Astrocyte of the cerebellum (primary cell): ENCODE data around the gene ZNF480.

Experiments used
- DNase-seq: peaks from one replicate; pipeline ENCODE4 v3.0.0-alpha.2; 2011; ENCODE audit warnings: low read depth
- H3K4me3 ChIP-seq: 2 replicates; pipeline ENCODE4 v1.5.1; 2011; ENCODE audit warnings: mild to moderate bottlenecking, low read depth, low read length, moderate library complexity
- in situ Hi-C: cut with HindIII; loops from 2 replicates; pipeline ENCODE4 v1.10.0; 2017; ENCODE audit warnings: low sequenced_read_pairs
- TF ChIP-seq, protein P1 (sequence below): IDR thresholded peaks from 2 replicates; pipeline ENCODE4 v1.5.1; 2012; ENCODE audit warnings: low read length, low read depth, moderate library complexity, mild to moderate bottlenecking; ENCODE audit errors: missing control alignments

Gene ZNF480

DNA sequence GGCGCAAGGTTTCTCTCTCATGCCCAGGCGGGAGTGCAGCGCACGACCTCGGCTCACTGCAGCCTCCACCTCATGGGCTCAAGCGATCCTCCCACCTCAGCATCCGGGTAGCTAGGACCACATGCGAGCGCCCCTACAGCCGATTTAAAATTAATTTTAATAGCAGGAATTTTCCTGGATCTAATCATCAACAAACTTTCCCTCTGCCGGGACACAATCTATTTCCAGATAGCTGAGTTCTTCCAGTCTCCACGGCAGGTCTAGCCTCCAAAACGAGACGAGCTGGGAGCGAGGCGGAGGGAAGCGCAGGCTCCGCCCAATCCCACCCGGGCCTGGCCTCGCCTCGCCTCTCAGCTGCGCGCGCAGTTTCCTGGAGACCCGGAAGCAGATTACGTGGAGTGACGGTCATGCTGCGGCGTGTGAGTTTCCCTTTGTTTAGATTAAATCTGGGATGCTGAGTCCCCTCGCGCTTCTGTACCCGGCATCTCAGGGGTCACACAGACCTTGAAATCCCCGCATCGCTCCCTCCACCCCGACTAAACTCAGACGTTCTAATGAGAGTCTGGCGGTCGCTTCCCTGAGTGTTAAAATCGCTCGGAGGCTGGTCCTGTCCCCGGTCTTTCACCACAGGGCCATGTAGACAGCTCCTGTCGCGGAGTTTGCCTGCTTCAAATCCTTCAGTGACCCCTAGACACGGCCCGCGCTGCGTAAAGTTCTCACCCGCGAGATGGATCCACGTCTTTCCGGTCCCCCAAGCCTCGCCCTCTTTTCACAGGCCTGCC, 72.8 kb downstream of the ZNF480 start, which contains the start of gene ZNF880:
Gene ZNF880, plus strand, starts transcription at position 365 of the 782 bp plus-strand sequence. Its CDS starts 43 bp downstream, at position 408.
- in situ Hi-C loops = no loop called here
- TF ChIP-seq, protein P1, sequence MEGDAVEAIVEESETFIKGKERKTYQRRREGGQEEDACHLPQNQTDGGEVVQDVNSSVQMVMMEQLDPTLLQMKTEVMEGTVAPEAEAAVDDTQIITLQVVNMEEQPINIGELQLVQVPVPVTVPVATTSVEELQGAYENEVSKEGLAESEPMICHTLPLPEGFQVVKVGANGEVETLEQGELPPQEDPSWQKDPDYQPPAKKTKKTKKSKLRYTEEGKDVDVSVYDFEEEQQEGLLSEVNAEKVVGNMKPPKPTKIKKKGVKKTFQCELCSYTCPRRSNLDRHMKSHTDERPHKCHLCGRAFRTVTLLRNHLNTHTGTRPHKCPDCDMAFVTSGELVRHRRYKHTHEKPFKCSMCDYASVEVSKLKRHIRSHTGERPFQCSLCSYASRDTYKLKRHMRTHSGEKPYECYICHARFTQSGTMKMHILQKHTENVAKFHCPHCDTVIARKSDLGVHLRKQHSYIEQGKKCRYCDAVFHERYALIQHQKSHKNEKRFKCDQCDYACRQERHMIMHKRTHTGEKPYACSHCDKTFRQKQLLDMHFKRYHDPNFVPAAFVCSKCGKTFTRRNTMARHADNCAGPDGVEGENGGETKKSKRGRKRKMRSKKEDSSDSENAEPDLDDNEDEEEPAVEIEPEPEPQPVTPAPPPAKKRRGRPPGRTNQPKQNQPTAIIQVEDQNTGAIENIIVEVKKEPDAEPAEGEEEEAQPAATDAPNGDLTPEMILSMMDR = no peak
- peak; percentile 83 for DNase-seq
- peak within 1 kb of the TSS; percentile 94 for H3K4me3 ChIP-seq

DNA sequence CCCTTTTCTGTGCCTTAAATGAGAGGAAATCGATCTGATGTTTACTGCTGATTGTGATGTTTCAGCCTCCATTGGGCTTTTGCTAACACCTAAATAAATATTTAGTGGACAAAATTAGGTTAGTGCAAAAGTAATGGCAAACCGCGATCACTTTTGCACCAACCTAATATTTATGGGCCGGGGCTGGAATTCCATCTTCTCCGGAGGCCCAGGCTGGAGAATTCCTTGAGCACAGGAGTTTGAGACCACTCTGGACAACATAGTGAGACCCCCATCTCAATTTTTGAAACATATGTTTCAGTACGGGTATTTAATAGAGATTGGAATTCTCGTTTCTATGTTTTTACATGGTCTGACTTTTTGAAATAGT, 73.4 kb downstream of the ZNF480 start:
- H3K4me3 ChIP-seq = peak overlapping the region; percentile 94
- in situ Hi-C loops = no loop called here
- no peak for DNase-seq
- TF ChIP-seq, protein P1 = no peak
